Endothelial cell of hepatic sinusoid (primary cell): ENCODE data around the gene CXXC1.
"Not testable (repeated sequence)": the region's sequence is repeated elsewhere in the genome, so short reads cannot be mapped to it uniquely, and the experiment has no call there.

Source experiments
- in situ Hi-C: cut with HindIII; loops from 2 replicates; pipeline ENCODE4 v1.10.0; 2017; ENCODE audit warnings: low sequenced_read_pairs

The CXXC1 gene

GRCh38 chr18:50276452-50276851 is 11.0 kb downstream of the CXXC1 start:
- in situ Hi-C loops, result no loop called here

DNA sequence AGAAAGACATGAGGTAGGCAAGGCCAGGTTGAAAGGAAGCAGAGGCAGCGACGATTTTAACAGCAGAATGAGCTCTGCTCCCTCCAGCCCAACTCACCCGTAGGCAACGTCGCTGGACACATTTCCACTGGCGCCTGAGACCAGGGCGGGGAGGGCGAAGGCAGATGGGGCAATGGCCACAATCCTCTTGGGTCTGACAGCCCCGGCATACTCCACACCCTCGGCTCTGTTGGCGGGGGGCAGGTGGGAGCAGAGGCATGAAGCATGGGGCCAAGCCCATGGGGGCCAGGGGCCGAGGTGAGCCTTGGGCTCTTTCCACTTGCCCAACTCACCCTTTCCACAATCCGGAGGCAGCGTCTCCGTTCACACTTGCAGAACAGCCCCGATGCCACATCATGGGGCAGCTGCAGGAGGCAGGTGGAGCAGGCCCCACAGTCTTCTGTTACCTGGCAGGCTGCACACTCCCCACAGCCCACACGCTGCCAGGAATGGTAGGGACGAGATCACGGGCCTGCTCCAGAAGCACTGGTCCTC is 11.9 kb downstream of the CXXC1 start:
- in situ Hi-C loops, result no loop called here

DNA sequence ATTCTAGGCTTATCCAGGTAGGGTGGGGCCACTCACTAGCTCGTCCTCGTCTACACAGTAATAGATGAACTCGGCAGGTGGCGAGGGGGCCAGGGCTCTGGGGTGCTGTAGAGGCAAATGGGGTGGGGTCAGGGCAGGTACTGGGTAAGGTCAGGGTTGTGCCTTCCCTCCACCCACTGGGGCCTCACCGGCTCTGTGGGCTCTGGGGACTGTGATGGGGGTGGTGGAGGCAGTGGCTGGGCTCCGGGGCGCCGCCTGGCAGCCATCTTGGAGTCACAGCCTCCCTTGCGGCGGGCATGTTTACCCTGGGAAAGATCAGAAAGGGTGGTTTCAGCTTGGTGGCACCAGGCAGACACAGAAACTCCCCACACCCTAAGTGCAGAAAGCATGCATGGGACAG is 12.6 kb downstream of the CXXC1 start:
- in situ Hi-C loops, result loop anchor here (5.0 kb wide), 1 partner anchor 102 kb away; the partner anchor contains the start of gene SKA1

GRCh38 chr18:50274044-50274442 is 13.4 kb downstream of the CXXC1 start:
- in situ Hi-C loops, result loop anchor here (5.0 kb wide), 1 partner anchor 103 kb away; the partner anchor contains the start of gene SKA1

DNA sequence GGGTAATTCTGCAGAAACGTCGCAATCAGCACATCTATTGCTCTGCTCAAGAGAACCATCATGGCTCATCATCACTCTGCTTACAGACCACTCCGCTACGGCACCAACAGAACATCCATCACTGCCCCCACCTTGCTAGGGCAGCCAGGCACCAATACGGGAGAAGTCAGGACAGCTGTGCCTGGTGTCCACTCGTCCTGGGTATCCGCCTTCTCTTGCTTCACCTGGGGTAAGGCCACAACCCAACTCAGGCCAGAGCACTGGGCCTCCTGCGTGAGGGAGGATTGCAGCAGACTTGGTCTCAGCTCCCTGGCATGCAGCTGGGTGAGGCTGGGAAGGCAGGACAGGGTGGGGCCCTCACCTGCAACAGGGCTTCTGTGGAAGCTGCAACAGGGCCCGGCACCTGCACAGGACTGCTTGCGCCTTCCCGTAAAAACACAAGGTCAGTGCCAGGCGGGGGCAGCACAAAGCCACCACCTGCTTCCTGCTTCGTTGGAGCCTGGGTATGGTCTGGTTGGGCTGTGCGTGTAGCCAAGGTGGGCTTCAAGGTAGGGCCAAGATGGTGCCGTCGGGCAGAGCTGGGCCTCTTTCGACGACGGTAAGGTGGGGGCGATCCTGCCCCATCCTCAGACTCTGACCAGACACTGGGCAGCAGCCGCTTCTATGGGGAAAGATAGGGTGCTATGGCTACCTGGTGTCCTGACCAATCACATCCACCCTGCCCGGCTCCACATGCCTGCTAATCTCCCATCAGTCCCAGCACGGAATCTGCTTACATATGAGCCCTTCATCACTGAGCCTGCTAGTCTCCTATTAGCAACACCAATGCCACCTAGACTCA is 14.1 kb downstream of the CXXC1 start:
- in situ Hi-C loops, result loop anchor here (5.0 kb wide), 1 partner anchor 104 kb away; the partner anchor contains the start of gene SKA1

DNA sequence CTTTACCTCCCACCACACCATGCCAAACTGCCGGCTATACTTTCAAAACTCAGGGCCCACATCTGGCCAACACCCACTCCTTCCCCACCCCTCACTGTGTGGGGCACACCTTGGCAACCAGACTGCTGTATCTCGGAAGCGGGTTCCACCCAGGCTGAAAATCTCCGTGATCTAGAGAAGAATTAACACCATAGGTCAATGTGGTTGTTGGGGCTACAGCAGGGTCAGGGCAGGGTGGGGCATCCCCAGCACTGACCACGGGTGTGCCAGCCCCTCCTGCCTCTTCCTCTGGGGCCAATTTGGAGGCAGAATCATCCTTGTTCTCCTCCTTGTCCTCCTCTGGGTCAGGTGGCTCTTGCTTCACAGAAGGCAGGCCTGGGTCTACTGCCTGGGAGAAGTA is 14.9 kb downstream of the CXXC1 start:
- in situ Hi-C loops, result loop anchor here (5.0 kb wide), 1 partner anchor 105 kb away; the partner anchor contains the start of gene SKA1

DNA sequence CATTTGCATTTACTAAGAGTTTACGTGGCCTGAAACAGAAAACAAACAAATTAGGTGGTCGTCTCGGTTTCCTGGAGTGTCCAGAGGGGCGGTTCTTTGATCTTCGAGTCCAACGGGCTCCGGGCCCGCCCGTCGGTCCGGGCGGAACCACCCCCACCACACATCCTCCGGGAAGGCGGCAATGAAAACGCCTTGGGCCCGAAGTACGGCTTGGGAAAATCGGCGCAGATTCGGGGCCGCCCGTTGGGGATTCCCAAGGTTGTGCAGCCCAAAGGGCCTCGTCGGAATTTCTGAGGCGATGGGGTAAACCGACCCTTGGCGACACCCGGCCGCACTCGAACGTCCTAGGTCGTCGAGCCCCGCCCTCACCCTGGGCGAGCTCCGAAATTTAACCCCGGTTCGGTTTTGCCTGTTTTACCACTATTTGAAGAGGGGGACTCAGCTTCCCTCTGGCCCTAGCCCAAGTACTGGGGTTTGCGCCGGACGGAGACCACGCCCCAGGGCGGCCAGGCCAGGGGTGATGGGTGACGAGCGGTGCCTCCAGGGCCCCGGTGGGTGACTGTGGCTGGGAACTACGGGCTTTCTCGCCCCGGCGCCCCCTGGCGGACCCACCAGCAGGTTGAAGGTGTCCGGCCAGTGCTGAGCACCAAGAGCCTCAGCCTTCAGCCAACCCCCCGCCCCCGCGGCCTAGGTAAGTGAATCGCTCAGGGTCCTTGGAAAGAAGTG is 19.3 kb downstream of the CXXC1 start:
- in situ Hi-C loops, result loop anchor here (5.0 kb wide), 1 partner anchor 69 kb away; no protein-coding TSS in a partner anchor

GRCh38 chr18:50266248-50266704 is 21.2 kb downstream of the CXXC1 start, which contains the start of gene CFAP53:
Gene CFAP53, minus strand, starts transcription at chr18:50266495. Its CDS starts 91 bp downstream, at chr18:50266404.
- in situ Hi-C loops, result loop anchor here (5.0 kb wide), 1 partner anchor 71 kb away; no protein-coding TSS in a partner anchor

DNA sequence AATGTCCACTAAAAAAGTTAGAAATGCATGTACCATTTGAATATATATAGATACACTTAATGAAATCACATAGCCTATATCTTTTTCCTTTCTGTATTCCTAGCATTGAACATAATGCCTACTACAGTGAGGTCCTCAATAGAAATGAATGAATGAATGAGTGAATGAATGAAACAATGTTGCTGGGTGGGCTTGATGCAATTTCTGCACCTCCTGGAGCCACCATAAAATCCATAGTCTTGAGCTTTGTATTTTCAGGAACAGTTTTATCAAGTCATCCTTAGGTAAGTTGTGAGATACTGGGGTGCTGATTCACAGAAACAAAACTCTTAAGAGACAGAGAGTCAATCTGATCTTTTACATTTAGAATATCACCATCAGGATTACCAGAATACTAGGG is 24.5 kb downstream of the CXXC1 start:
- in situ Hi-C loops, result no loop called here

DNA sequence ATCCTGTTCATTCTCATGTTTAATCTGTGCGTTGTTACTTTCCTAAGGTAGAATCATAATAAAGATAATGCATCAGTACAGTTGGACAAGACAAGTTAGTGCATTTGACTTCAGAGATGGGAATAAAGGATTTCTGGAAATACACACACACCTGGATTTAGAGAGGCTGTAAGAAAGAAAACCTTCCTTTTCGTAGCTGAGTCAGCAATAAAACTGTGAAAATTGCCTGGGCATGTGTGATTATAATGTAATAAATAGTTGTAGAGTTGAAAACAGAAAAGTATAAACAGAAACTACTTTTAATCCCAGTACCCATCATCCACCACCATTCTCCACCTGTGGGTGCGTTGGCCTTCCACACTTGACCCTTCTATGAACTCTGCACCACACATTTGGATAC is 36.6 kb downstream of the CXXC1 start:
- in situ Hi-C loops, result no loop called here

DNA sequence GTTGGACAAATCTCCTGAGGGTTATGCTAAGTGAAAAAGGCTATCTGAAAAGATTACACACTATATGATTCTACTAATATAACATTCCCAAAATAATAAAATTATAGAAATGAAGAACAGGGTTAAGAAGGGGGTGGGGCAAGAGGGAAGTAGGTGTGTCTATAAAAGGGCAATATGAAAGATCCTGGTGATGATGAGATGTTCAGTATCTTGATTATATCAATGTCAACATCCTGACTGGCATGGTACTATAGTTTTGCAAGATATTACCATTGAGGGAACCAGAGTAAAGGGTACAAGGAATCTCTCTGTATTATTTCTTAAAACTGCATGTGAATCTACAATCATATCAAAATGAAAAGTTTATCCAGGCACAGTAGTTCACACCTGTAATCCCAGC is 37.9 kb downstream of the CXXC1 start:
- in situ Hi-C loops, result no loop called here

- in situ Hi-C loops, result no loop called here
Observed at GRCh38 chr18:50247561-50247960, 39.9 kb downstream of the CXXC1 start.

GRCh38 chr18:50241768-50242167 is 45.7 kb downstream of the CXXC1 start:
- in situ Hi-C loops, result not testable (repeated sequence)

GRCh38 chr18:50240080-50240563 is 47.4 kb downstream of the CXXC1 start:
- in situ Hi-C loops, result no loop called here

- in situ Hi-C loops, result no loop called here
Observed at GRCh38 chr18:50232419-50232818, 55.1 kb downstream of the CXXC1 start.
